ENCODE measurements around the gene SDF4.

GRCh38 chr1:1239227-1239613 lies 7.4 kb upstream of the SDF4 start:
- TF ChIP-seq CTCF (IDR thresholded peaks at IDR 0.05) (no peak), POLR2A (IDR thresholded peaks at IDR 0.05) (no peak)
